ENCODE measurements around the gene DHX15. TPM values are rescaled to one million over a fixed set of nuclear protein-coding genes. Genes with fewer than 3 reads are reported as not detected.

The DHX15 gene
- total and polyA plus RNA-seq, 2 of the 8 experiments (the other 6 are each of a cell fraction or from before 2014, with no cell fraction given) = 126 to 286 TPM

DNA sequence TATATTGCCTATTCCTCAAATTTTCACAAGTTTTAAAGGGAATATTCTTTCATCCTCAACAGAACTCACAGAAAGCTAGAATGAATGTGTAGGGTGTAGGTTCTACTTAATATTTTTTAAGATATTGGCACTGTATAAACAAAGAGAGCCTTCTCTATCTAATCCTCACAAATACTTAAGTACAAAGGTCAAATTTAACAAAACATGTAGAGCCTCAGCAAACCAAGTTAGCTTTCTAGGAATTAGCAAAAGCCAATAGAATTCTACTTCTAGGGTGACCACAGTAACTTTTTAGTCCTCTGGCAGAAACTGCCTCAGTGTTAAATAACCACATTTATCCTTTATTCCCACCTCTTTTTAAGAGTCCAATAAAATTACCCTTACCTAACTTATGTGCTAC lies 19.3 kb downstream of the DHX15 start:
- Histone ChIP-seq H2BK12ac (ENCODE audit: low read depth, low read length) (no peak overlapping the region), H2BK120ac (replicated peaks; ENCODE audit: low read depth, low read length) (no peak overlapping the region), H3K9me3 (ENCODE audit: insufficient read depth in 2 of 2, low read depth in 1 of 2, low read length in 1 of 2) (no peaks in the 10 kb centered on the region), H4K8ac (ENCODE audit: extremely low read depth, insufficient read depth, low read length) (no peak overlapping the region), H3K18ac (ENCODE audit: extremely low read depth, low read length) (no peak overlapping the region), H3K4me3 (ENCODE audit: extremely low read depth in 1 of 4, insufficient read depth in 2 of 4, low read depth in 3 of 4, low read length in 4 of 4) (no peak overlapping the region), H2BK15ac (ENCODE audit: low read length) (no peak overlapping the region), H2AFZ (ENCODE audit: low read length) (no peak overlapping the region), H3K9ac (replicated peaks in 1 of 4; ENCODE audit: extremely low read depth in 1 of 4, low read depth in 3 of 4, low read length in 3 of 4) (no peak overlapping the region), H3K4ac (replicated peaks; ENCODE audit: insufficient read length, low read depth, low read length) (no peak overlapping the region), H4K20me1 (replicated peaks in 1 of 2; ENCODE audit: control insufficient read depth in 1 of 2, insufficient read depth in 2 of 2, low read length in 2 of 2) (peaks cover 26 to 45% of the 10 kb centered on the region in 2 experiments), H3K23me2 (ENCODE audit: low read depth, low read length) (no peaks in the 10 kb centered on the region), H3K27ac (ENCODE audit: low read depth, low read length) (no peak overlapping the region), H4K5ac (ENCODE audit: insufficient read length, low read depth, low read length) (no peak overlapping the region), H3K23ac (ENCODE audit: insufficient read length) (no peak overlapping the region), H3K14ac (ENCODE audit: insufficient read length) (no peak overlapping the region), H3K4me1 (replicated peaks in 1 of 4; ENCODE audit: control insufficient read depth in 3 of 4, insufficient read depth in 4 of 4, low read length in 3 of 4) (no peaks in the 10 kb centered on the region; a peak in 1 of 7 replicates), H3K4me2 (ENCODE audit: insufficient read depth in 1 of 2, low read depth in 2 of 2, low read length in 2 of 2) (no peak overlapping the region), H3K79me2 (ENCODE audit: control insufficient read depth in 1 of 2, insufficient read depth in 2 of 2, low read length in 2 of 2) (peaks cover 53 to 99% of the 10 kb centered on the region in 2 experiments), H2BK20ac (ENCODE audit: low read length) (no peak overlapping the region), H3K27me3 (replicated peaks in 1 of 4; ENCODE audit: control insufficient read depth in 3 of 4, extremely low read depth in 1 of 4, insufficient read depth in 3 of 4, low read length in 3 of 4) (no peaks in the 10 kb centered on the region), H3K36me3 (ENCODE audit: control insufficient read depth in 2 of 4, insufficient read depth in 4 of 4, low read length in 3 of 4) (peaks cover 0 to 72% (median 18%) of the 10 kb centered on the region in 4 experiments; a peak in 7 of 8 replicates), H3K79me1 (ENCODE audit: low read depth, low read length) (no peaks in the 10 kb centered on the region), H4K91ac (replicated peaks; ENCODE audit: insufficient read length, low read length) (no peak overlapping the region), H2AK5ac (ENCODE audit: low read depth, low read length) (no peak overlapping the region), H3K56ac (replicated peaks; ENCODE audit: insufficient read length, low read depth, low read length) (no peak overlapping the region), H2BK5ac (ENCODE audit: low read depth, low read length) (no peak overlapping the region)
- no peak for DNase-seq (ENCODE audit: low read depth in 1 of 2, low spot score in 2 of 2)
- ChIA-PET CTCF (ENCODE audit: partially characterized antibody) (interaction anchor here (1.6 to 2.4 kb wide), 2 partner anchors 8 to 15 kb away, joined by 5 to 8 read pairs; no protein-coding TSS in a partner anchor), POLR2A (ENCODE audit: partially characterized antibody) (interaction anchor here (1.5 to 10.9 kb wide), 3 partner anchors 14 to 50 kb away, joined by 3 to 78 read pairs (median 4); no protein-coding TSS in a partner anchor)
- FAIRE-seq = no peak
- TF ChIP-seq CBX8 (IDR thresholded peaks at IDR 0.05; ENCODE audit: borderline replicate concordance, low read depth, low read length) (no peak), BACH1 (IDR thresholded peaks at IDR 0.05; ENCODE audit: low read length) (no peak), PHF8 (conservative IDR thresholded peaks at IDR 0.05; ENCODE audit: low read depth, low read length) (no peak), CTBP2 (IDR thresholded peaks at IDR 0.05; ENCODE audit: borderline replicate concordance, insufficient read depth, insufficient read length, low read length) (no peak), GABPA (IDR thresholded peaks at IDR 0.05; ENCODE audit: borderline replicate concordance, insufficient read depth, low read length) (no peak), KDM4A (IDR thresholded peaks at IDR 0.05; ENCODE audit: low read depth, low read length, severe bottlenecking) (no peak), SP4 (IDR thresholded peaks at IDR 0.05; ENCODE audit: low read length) (no peak), TBP (IDR thresholded peaks at IDR 0.05; ENCODE audit: low read depth, low read length) (no peak), JUND (IDR thresholded peaks at IDR 0.05; ENCODE audit: low read length) (no peak), FOSL1 (IDR thresholded peaks at IDR 0.05; ENCODE audit: insufficient read depth, low read depth, low read length) (no peak), POLR2AphosphoS5 (IDR thresholded peaks at IDR 0.05; ENCODE audit: low read depth, low read length) (no peak), NANOG (IDR thresholded peaks at IDR 0.05; ENCODE audit: insufficient read depth, low read depth, low read length, poor library complexity, severe bottlenecking) (no peak), CBX5 (IDR thresholded peaks at IDR 0.05; ENCODE audit: low read depth, low read length) (no peak), SRF (IDR thresholded peaks at IDR 0.05; ENCODE audit: low read depth, low read length) (no peak), EGR1 (IDR thresholded peaks at IDR 0.05; ENCODE audit: borderline replicate concordance, low read depth, low read length) (no peak), GTF2F1 (IDR thresholded peaks at IDR 0.05; ENCODE audit: borderline replicate concordance, low read depth, low read length) (no peak)
